Thoracic aorta (tissue), 2 donors: ENCODE data around the gene STT3B. TPM values are rescaled to one million over a fixed set of nuclear protein-coding genes. Genes with fewer than 3 reads are reported as not detected.

Experiments
- ATAC-seq: fragments of 150-250 bp; one replicate; pipeline ENCODE4 v1.8.0; 2017; ENCODE audit warnings: low read depth; ENCODE audit not compliant: insufficient number of reproducible peaks, low FRiP score
- DNase-seq: peaks from one replicate; pipeline ENCODE4 v3.0.0-alpha.2; 2020; ENCODE audit warnings: low spot score
- H3K27ac ChIP-seq, 2 donors: fragments of 200-600 bp; sonication (generic); 1 replicate in 1 of 2; 2 replicates in 1 of 2; pipeline ENCODE4 v1.5.1; 2016; ENCODE audit warnings: mild to moderate bottlenecking in 2 of 2, moderate library complexity in 2 of 2
- H3K27me3 ChIP-seq: fragments of 200-600 bp; sonication (generic); replicated peaks from 2 replicates; pipeline ENCODE4 v1.6.0; 2016; ENCODE audit warnings: mild to moderate bottlenecking; ENCODE audit not compliant: insufficient read depth
- H3K36me3 ChIP-seq: fragments of 200-600 bp; sonication (generic); one replicate; pipeline ENCODE4 v1.5.1; 2016
- H3K4me1 ChIP-seq, 2 donors: fragments of 200-600 bp; sonication (generic); 1 replicate in 1 of 2; 2 replicates in 1 of 2; pipeline versions ENCODE4 v1.5.1 to v1.6.0; 2016; ENCODE audit warnings: low read depth in 2 of 2, mild to moderate bottlenecking in 1 of 2; ENCODE audit not compliant: control insufficient read depth in 1 of 2
- H3K4me3 ChIP-seq: fragments of 200-600 bp; sonication (generic); 2 replicates; pipeline ENCODE4 v1.5.1; 2016; ENCODE audit warnings: mild to moderate bottlenecking
- H3K9me3 ChIP-seq: fragments of 200-600 bp; sonication (generic); 2 replicates; pipeline ENCODE4 v1.5.1; 2016
- CTCF ChIP-seq: fragments of 200-600 bp; sonication (generic); IDR thresholded peaks from one replicate; pipeline ENCODE4 v1.5.1; 2019; ENCODE audit warnings: antibody characterized with exemption
- total RNA-seq, 2 donors: library from RNA; depleted of rRNA; stranded (reverse); fragments of >200 nt; gene quantifications; one replicate each; pipeline versions ENCODE4 v1.1.0 to v1.2.3, GENCODE V29; 2016

The STT3B gene
- total RNA-seq, 2 donors from 2014 or later, result 99.0 to 126 TPM

GRCh38 chr3:31648286-31648968 lies 115.7 kb downstream of the STT3B start:
- Histone ChIP-seq H3K36me3 (peaks cover 4% of the 10 kb centered on the region), H3K9me3 (peaks cover 30% of the 10 kb centered on the region), H3K27me3 (no peaks in the 10 kb centered on the region), H3K27ac (no peak overlapping the region), H3K4me1 (no peaks in the 10 kb centered on the region), H3K4me3 (no peak overlapping the region)
- TF ChIP-seq CTCF, result no peak
- DNase-seq (no peak), ATAC-seq (no peak)

- Histone ChIP-seq H3K36me3 (no peaks in the 10 kb centered on the region), H3K4me1 (no peaks in the 10 kb centered on the region), H3K27ac (no peak overlapping the region), H3K4me3 (no peak overlapping the region), H3K27me3 (no peaks in the 10 kb centered on the region), H3K9me3 (peaks cover 55% of the 10 kb centered on the region)
- TF ChIP-seq CTCF, result no peak
- ATAC-seq (no peak), DNase-seq (no peak)
Measured at GRCh38 chr3:31652296-31652695, 119.6 kb downstream of the STT3B start.

- ATAC-seq (no peak), DNase-seq (no peak)
- Histone ChIP-seq H3K9me3 (peaks cover 55% of the 10 kb centered on the region), H3K27me3 (no peaks in the 10 kb centered on the region), H3K36me3 (no peaks in the 10 kb centered on the region), H3K4me3 (no peak overlapping the region), H3K4me1 (no peaks in the 10 kb centered on the region), H3K27ac (no peak overlapping the region)
- no peak for TF ChIP-seq CTCF
Measured at GRCh38 chr3:31653464-31653863, 120.7 kb downstream of the STT3B start.

GRCh38 chr3:31654998-31655397 lies 122.3 kb downstream of the STT3B start:
- ATAC-seq, result no peak
- H3K36me3 ChIP-seq, result no peaks in the 10 kb centered on the region
- H3K4me3 ChIP-seq, result no peak overlapping the region
- no peak overlapping the region for H3K27ac ChIP-seq
- TF ChIP-seq CTCF, result no peak
- H3K27me3 ChIP-seq, result no peaks in the 10 kb centered on the region
- DNase-seq, result no peak
- H3K4me1 ChIP-seq, result no peaks in the 10 kb centered on the region
- peaks cover 42% of the 10 kb centered on the region for H3K9me3 ChIP-seq

- ATAC-seq (no peak), DNase-seq (no peak)
- peaks cover 17% of the 10 kb centered on the region for H3K9me3 ChIP-seq
- H3K27me3 ChIP-seq, result no peaks in the 10 kb centered on the region
- H3K4me3 ChIP-seq, result no peak overlapping the region
- H3K36me3 ChIP-seq, result no peaks in the 10 kb centered on the region
- TF ChIP-seq CTCF, result no peak
- no peaks in the 10 kb centered on the region for H3K4me1 ChIP-seq
- no peak overlapping the region for H3K27ac ChIP-seq
Measured at GRCh38 chr3:31659246-31659645, 126.5 kb downstream of the STT3B start.
